Neural cell (in vitro differentiated cells): ENCODE results near the gene ALDH3A2.

Experiments
- POLR2AphosphoS5 ChIP-seq: IDR thresholded peaks from 2 replicates; pipeline ENCODE4 v1.6.1; 2012
- RAD21 ChIP-seq: fragments of 450-650 bp; conservative IDR thresholded peaks from 2 replicates; pipeline ENCODE4 v1.6.1; 2014; ENCODE audit warnings: antibody characterized with exemption, mild to moderate bottlenecking, moderate library complexity
- TF ChIP-seq, protein P1 (sequence below): fragments of 450-650 bp; IDR thresholded peaks from 2 replicates; pipeline ENCODE4 v1.5.1; 2014; ENCODE audit warnings: antibody characterized with exemption, mild to moderate bottlenecking, moderate library complexity; ENCODE audit not compliant: poor library complexity, severe bottlenecking

DNA sequence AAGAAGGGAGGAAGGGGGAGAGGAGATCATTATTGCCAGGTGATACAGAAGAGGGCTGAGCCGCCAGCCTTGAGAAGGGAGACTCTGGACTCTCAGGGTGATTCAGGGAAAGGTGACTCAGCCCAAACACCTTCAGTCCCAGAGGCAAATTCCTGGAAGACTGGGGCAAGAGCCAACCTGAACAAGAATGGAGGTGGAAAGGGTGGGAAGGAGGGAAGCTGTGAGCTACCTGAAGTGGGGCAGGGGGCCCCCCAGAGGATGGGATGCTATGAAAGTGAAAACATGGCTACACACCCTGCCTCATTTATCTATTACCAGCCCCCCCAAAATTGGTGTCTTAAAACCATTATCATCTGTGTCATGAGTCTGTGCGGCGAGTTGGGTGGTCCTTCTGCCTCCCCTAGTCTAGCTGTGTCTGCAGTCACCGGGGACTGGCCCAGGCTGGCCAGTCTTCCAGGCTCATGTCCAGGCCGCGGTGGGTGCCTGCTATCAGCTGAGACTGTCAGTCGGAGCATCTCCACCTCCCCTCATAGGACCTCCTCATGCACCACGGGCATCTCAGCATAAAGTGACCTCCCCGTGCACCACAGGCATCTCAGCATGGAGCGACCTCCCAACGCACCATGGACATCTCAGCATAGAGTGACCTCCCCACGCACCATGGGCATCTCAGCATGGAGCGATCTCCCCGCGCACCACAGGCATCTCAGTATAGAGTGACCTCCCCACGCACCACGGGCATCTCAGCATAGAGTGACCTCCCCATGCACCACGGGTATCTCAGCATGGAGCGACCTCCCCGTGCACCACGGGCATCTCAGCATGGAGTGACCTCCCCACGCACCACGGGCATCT is 71.0 kb downstream of the ALDH3A2 start:
- TF ChIP-seq, protein P1, sequence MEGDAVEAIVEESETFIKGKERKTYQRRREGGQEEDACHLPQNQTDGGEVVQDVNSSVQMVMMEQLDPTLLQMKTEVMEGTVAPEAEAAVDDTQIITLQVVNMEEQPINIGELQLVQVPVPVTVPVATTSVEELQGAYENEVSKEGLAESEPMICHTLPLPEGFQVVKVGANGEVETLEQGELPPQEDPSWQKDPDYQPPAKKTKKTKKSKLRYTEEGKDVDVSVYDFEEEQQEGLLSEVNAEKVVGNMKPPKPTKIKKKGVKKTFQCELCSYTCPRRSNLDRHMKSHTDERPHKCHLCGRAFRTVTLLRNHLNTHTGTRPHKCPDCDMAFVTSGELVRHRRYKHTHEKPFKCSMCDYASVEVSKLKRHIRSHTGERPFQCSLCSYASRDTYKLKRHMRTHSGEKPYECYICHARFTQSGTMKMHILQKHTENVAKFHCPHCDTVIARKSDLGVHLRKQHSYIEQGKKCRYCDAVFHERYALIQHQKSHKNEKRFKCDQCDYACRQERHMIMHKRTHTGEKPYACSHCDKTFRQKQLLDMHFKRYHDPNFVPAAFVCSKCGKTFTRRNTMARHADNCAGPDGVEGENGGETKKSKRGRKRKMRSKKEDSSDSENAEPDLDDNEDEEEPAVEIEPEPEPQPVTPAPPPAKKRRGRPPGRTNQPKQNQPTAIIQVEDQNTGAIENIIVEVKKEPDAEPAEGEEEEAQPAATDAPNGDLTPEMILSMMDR: no peak
- TF ChIP-seq RAD21: no peak
- TF ChIP-seq POLR2AphosphoS5: no peak
